Measurements from ENCODE around the gene GPBP1L1.

GRCh38 chr1:45623972-45624371 is 62.4 kb downstream of the GPBP1L1 start, which contains the start of gene CCDC17:
- TF ChIP-seq POLR2A (IDR thresholded peaks at IDR 0.05; ENCODE audit: low read depth, low read length) = no peak
- no peak for TF ChIP-seq CTCF (conservative IDR thresholded peaks at IDR 0.05; ENCODE audit: low read depth, low read length)
- TF ChIP-seq BHLHE40 (IDR thresholded peaks at IDR 0.05; ENCODE audit: low read depth, low read length) = no peak
- TF ChIP-seq FOS (IDR thresholded peaks at IDR 0.05; ENCODE audit: low read depth, low read length) = no peak
- TF ChIP-seq MXI1 (IDR thresholded peaks at IDR 0.05; ENCODE audit: borderline replicate concordance, low read depth, low read length) = no peak
- TF ChIP-seq ELK1 (IDR thresholded peaks at IDR 0.05; ENCODE audit: borderline replicate concordance, low read depth, low read length) = no peak
- TF ChIP-seq SMC3 (IDR thresholded peaks at IDR 0.05; ENCODE audit: low read depth, low read length) = no peak
- no peak for TF ChIP-seq CEBPB (IDR thresholded peaks at IDR 0.05; ENCODE audit: low read depth, low read length)
- no peak for TF ChIP-seq RFX5 (IDR thresholded peaks at IDR 0.05; ENCODE audit: low read depth, low read length)
- TF ChIP-seq MAFK (IDR thresholded peaks at IDR 0.05; ENCODE audit: low read depth, low read length) = no peak
